ENCODE results near the gene CADPS.

CADPS gene

DNA sequence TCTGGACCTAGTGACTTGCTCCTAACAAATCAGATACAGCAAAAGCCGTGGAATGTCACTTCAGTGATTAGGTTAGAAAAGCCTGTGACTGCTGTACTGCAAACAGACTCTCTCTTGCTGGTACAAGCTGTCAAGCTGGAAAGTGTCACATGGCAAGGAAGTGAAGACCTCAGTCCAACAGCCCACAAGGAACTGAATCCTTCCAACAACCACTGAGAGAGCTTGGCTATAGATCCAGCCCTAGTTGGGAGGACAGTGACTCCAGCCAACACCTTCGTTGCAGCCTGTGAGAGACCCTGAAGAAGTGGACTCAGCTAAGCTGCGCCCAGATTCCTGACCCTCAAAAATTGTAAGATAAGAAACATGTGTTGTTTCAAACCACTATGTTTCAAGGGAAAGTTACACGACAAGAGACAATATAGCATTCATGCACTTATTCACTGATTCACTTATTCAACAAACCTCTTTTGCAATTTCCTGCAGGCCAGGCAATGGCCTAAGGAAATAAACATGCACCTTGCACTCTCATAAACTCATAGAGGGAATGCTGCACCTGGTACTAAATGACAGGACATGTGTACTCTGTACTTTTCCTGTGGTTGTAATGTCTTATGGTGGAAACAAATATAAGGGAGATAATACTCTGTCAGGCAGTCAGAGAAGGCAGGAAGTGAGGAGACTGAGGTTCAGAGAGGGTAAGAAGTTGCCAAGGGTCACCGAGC lies 142.9 kb downstream of the CADPS start:
- no peak for DNase-seq

GRCh38 chr3:62727981-62728380 lies 147.2 kb downstream of the CADPS start:
- no peak for DNase-seq

DNA sequence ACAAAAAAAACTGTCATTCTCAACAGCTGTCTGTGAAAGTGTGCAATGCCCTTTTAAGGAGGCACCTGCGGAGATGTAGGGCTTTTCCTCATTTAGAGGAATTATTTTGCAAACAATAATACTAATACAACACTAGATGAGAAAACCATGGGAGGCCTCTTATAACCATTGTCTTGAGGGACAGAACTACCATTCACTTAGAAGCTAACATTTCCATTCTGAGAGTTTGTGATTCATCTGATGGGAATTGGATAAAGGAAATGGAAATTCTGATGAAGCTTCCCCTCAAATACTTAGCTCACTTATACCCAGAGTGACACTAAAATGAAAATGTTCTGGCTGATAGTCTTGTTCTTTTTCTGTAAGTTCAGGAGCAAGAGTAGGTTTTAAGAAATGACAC lies 147.7 kb downstream of the CADPS start:
- no peak for DNase-seq

- DNase-seq, result no peak
These were observed 150.7 kb downstream of the CADPS start for GRCh38 chr3:62724503-62724902.

DNA sequence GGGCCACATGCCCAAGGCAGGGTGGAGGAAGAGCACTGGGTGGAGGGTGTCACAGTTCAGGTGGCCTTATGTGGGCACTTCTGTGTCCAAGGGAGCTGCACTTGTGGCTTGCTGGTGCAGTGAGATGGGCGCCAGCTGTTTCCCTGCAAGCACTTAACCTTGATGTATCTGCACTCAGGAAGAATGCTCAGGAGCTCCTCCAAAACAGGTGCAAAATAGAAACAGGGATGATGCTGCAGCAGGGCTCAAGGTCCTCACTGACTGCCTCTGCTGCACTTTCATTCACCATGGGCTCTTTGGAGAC lies 151.3 kb downstream of the CADPS start:
- DNase-seq, result no peak

GRCh38 chr3:62723166-62723913 lies 151.9 kb downstream of the CADPS start:
- DNase-seq, result no peak

DNA sequence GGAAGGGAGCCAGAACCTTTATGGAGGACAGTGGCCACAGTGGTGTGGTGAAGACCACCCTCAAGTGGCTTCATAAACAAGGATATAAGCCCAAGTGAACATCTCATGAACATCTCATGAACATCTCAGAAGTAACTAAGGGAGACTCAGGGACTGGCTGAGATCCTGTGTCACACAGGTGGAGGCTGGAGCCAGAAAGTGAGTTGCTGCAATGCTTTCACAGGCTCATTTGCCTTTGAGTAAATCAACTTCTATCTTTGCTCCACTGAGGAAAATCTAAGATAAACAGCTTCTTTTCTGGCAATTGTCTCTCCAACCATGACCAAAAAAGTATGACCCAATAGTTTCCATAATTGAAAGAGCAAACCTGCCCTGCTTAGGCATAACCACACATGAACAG lies 152.9 kb downstream of the CADPS start:
- no peak for DNase-seq

- no peak for DNase-seq
These were observed 156.5 kb downstream of the CADPS start for GRCh38 chr3:62718515-62719320.

GRCh38 chr3:62718011-62718410 lies 157.2 kb downstream of the CADPS start:
- DNase-seq, result no peak

GRCh38 chr3:62712746-62713145 lies 162.5 kb downstream of the CADPS start:
- no peak for DNase-seq

DNA sequence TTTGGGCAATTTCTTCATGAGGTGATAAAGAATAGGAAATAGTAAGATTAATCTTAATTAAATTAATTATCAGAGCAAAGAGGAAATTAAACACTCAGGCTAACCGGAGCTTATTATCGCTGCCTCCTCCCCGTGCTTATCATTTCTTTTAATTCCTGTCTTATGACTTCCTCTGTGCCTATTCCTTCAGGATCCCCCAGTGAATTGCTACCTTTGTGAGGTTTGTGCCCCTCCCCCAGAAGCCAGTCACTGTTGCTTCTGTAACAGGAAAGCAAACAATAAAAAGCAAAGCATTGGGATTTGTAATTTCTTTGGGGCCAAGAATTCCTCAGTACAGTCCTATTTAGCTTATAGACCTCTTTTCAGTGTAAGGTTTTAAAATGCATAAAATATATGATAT lies 164.5 kb downstream of the CADPS start:
- no peak for DNase-seq

- no peak for DNase-seq
These were observed 166.4 kb downstream of the CADPS start for GRCh38 chr3:62708638-62709373.

- DNase-seq, result no peak
These were observed 169.5 kb downstream of the CADPS start for GRCh38 chr3:62705721-62706120.

- no peak for DNase-seq
These were observed 171.6 kb downstream of the CADPS start for GRCh38 chr3:62703451-62704167.

GRCh38 chr3:62700357-62700756 lies 174.9 kb downstream of the CADPS start:
- DNase-seq, result no peak

GRCh38 chr3:62699728-62700127 lies 175.5 kb downstream of the CADPS start:
- DNase-seq, result no peak

- no peak for DNase-seq
These were observed 179.2 kb downstream of the CADPS start for GRCh38 chr3:62696011-62696410.

DNA sequence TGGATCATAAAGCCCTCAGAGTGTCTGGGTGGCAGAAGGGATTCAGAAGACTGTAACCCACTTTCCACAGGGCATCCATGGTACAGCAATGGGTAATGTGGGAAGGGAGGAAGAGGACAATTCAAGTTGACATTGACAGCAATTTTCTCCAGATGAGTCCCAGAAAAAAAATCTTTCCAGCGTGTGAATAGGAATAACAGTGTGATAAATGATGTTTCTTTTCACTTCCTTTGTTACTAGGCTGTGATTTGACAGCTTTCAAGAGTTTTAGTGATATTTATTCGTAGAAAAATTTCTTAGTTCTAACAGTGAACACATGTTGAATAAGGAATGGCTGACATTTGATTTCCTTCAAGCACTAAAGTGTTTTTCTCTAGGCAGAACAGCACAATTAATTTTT lies 186.4 kb downstream of the CADPS start:
- DNase-seq, result no peak

- DNase-seq, result no peak
These were observed 187.2 kb downstream of the CADPS start for GRCh38 chr3:62688050-62688449.

GRCh38 chr3:62686503-62687294 lies 188.5 kb downstream of the CADPS start:
- DNase-seq, result no peak

- DNase-seq, result no peak
These were observed 192.4 kb downstream of the CADPS start for GRCh38 chr3:62682826-62683225.

DNA sequence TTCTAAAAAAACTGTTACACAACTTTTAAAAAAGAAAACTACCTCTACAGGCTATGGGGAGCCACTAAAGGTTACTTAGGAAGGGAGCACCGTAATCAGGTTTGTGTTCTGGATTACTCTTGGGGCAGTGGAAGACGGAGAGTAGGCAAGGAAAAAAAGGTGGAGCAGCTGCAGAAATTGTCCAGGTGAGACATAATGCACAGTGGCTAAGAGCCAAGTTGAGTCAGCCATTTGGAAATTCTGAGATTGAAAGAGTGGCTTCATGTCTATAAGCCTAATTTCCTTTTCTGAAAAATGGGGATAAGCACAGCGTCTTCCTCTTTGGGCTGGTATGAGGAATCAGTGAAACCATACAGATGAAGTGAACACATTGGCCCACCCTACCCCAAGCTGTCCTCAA lies 195.2 kb downstream of the CADPS start:
- DNase-seq, result no peak
